ENCODE data around the gene NMT1.

DNA sequence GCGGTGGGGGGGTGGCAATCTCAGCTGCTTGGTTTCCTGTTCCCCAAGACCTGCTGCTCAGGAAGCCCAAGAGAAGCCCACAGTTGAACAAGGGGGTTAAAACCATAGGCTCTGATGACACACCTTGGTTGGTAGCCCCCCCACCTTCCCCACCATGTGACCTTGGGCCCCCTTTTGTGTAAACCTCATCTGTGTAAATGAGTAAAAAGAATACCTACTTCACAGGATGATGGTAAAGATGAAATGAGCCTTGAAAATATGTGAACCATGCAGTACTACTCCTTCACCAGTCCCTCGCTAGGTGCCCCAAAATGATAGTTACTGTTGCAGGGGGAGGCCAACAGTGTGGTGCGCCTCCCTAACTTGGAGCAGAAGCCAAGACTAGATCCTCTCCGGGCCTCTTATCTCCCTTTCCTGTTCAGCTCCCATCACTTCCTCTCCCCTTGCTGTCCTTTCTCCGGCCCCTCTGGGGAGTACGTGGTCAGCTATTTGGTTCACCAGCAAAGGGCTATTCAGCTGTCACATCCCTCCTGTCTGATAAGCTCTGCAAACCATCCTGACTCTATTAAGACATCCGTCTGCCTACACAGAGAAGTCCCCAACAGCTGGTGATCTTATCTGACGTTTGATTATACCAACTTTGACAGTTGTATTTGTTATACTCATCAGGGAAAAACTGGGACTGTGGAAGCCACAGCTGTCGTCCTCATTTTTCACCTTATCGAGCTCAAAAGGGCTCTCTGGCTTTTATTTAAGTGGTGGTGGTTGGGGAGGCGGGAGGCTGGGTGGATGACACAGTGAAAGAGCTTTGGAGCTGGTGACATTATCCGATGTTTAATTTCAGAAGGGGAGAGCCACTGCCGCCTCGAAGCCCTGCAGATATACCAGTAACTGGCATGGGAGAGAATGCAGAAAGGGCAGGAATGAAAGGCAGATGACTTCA is 29.6 kb upstream of the NMT1 start:
- TF ChIP-seq, protein P1, sequence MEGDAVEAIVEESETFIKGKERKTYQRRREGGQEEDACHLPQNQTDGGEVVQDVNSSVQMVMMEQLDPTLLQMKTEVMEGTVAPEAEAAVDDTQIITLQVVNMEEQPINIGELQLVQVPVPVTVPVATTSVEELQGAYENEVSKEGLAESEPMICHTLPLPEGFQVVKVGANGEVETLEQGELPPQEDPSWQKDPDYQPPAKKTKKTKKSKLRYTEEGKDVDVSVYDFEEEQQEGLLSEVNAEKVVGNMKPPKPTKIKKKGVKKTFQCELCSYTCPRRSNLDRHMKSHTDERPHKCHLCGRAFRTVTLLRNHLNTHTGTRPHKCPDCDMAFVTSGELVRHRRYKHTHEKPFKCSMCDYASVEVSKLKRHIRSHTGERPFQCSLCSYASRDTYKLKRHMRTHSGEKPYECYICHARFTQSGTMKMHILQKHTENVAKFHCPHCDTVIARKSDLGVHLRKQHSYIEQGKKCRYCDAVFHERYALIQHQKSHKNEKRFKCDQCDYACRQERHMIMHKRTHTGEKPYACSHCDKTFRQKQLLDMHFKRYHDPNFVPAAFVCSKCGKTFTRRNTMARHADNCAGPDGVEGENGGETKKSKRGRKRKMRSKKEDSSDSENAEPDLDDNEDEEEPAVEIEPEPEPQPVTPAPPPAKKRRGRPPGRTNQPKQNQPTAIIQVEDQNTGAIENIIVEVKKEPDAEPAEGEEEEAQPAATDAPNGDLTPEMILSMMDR (IDR thresholded peaks at IDR 0.05) = no peak
- TF ChIP-seq POLR2A (IDR thresholded peaks at IDR 0.05; ENCODE audit: low read depth) (no peak), POLR2AphosphoS5 (IDR thresholded peaks at IDR 0.05) (no peak), EP300 (IDR thresholded peaks at IDR 0.05) (no peak)

Data from esophagus muscularis mucosa (tissue), 4 donors.